GM23338 (cell line): Measurements from ENCODE around the gene RMI1. TPM values are rescaled to one million over a fixed set of nuclear protein-coding genes. Genes with fewer than 3 reads are reported as not detected.
A peak's percentile ranks its signal among the peaks of the same experiment; 100 is the strongest.

ENCODE experiments used
- ATAC-seq: fragments of 200-7000 bp; cut with Tn5 transposase; 3 replicates; pipeline ENCODE4 v1.9.1; 2020
- DNase-seq: peaks from one replicate; pipeline ENCODE4 v3.0.0-alpha.2; 2015; ENCODE audit warnings: low spot score
- H2AFZ ChIP-seq: fragments of 200-600 bp; sonication (generic); 2 replicates; pipeline ENCODE4 v1.8.0; 2016; ENCODE audit warnings: antibody characterized with exemption, mild to moderate bottlenecking, moderate library complexity
- H3F3A ChIP-seq: fragments of 200-600 bp; sonication (generic); replicated peaks from 2 replicates; pipeline ENCODE4 v1.8.0; 2017; ENCODE audit warnings: antibody characterized with exemption, mixed run types, low read depth
- H3K27ac ChIP-seq: fragments of 200-600 bp; sonication (generic); 2 replicates; pipeline ENCODE4 v1.6.1; 2016; ENCODE audit warnings: low read depth
- H3K27me3 ChIP-seq: fragments of 200-600 bp; sonication (generic); 2 replicates; pipeline ENCODE4 v1.8.0; 2016; ENCODE audit warnings: mild to moderate bottlenecking, mixed run types, moderate library complexity; ENCODE audit not compliant: insufficient read depth
- H3K36me3 ChIP-seq: fragments of 200-600 bp; sonication (generic); 2 replicates; pipeline ENCODE4 v1.8.0; 2016; ENCODE audit warnings: mild to moderate bottlenecking; ENCODE audit not compliant: insufficient read depth
- H3K4me1 ChIP-seq: fragments of 200-600 bp; sonication (generic); 2 replicates; pipeline ENCODE4 v1.8.0; 2016; ENCODE audit warnings: mild to moderate bottlenecking, moderate library complexity; ENCODE audit not compliant: insufficient read depth
- H3K4me2 ChIP-seq: fragments of 200-600 bp; sonication (generic); 2 replicates; pipeline ENCODE4 v1.7.1; 2017; ENCODE audit warnings: mixed run types
- H3K4me3 ChIP-seq: fragments of 200-600 bp; sonication (generic); 2 replicates; pipeline ENCODE4 v1.6.1; 2016; ENCODE audit warnings: mixed run types
- H3K79me2 ChIP-seq: fragments of 200-600 bp; sonication (generic); replicated peaks from 2 replicates; pipeline ENCODE4 v1.8.0; 2017; ENCODE audit warnings: mild to moderate bottlenecking; ENCODE audit not compliant: insufficient read depth
- H3K9me2 ChIP-seq: fragments of 200-600 bp; sonication (generic); 2 replicates; pipeline ENCODE4 v1.8.0; 2017; ENCODE audit not compliant: insufficient read depth
- H4K20me1 ChIP-seq: fragments of 200-600 bp; sonication (generic); replicated peaks from 2 replicates; pipeline ENCODE4 v1.8.0; 2017; ENCODE audit warnings: mild to moderate bottlenecking; ENCODE audit not compliant: insufficient read depth
- H3K27ac Mint-ChIP-seq: 2 replicates; pipeline ENCODE4 v1.8.0; 2020; ENCODE audit warnings: inconsistent platforms, mild to moderate bottlenecking, moderate library complexity, mixed read lengths
- H3K27me3 Mint-ChIP-seq: 3 replicates; pipeline ENCODE4 v1.8.0; 2022; ENCODE audit warnings: low read depth, mild to moderate bottlenecking, moderate library complexity, mixed read lengths, inconsistent platforms; ENCODE audit not compliant: insufficient read depth, poor library complexity
- H3K36me3 Mint-ChIP-seq: 3 replicates; pipeline ENCODE4 v1.8.0; 2021; ENCODE audit warnings: low read depth, mild to moderate bottlenecking, inconsistent platforms, moderate library complexity, mixed read lengths
- H3K4me1 Mint-ChIP-seq: 3 replicates; pipeline ENCODE4 v1.8.0; 2020; ENCODE audit warnings: mild to moderate bottlenecking, inconsistent platforms, mixed read lengths
- H3K4me3 Mint-ChIP-seq: 3 replicates; pipeline ENCODE4 v1.8.0; 2021; ENCODE audit warnings: moderate library complexity, mild to moderate bottlenecking, inconsistent platforms, mixed read lengths
- H3K9me3 Mint-ChIP-seq: 3 replicates; pipeline ENCODE4 v1.8.0; 2020; ENCODE audit warnings: moderate library complexity, mild to moderate bottlenecking, inconsistent platforms, mixed read lengths
- CREB1 ChIP-seq: fragments of 250-450 bp; sonication (Bioruptor Pico); IDR thresholded peaks from 2 replicates; pipeline ENCODE4 v1.5.0; 2020; ENCODE audit warnings: low read depth, mild to moderate bottlenecking, moderate library complexity
- EZH2 ChIP-seq: fragments of 200-600 bp; sonication (generic); IDR thresholded peaks from one replicate; pipeline ENCODE4 v1.8.0; 2017; ENCODE audit warnings: antibody characterized with exemption, mild to moderate bottlenecking, low read depth; ENCODE audit not compliant: unreplicated experiment
- EZH2phosphoT487 ChIP-seq: fragments of 200-600 bp; sonication (generic); IDR thresholded peaks from one replicate; pipeline ENCODE4 v1.8.1; 2018; ENCODE audit warnings: antibody characterized with exemption; ENCODE audit not compliant: unreplicated experiment
- JUNB ChIP-seq: IDR thresholded peaks from one replicate; pipeline ENCODE4 v1.6.1; 2016; ENCODE audit warnings: antibody characterized with exemption; ENCODE audit not compliant: unreplicated experiment
- POLR2AphosphoS5 ChIP-seq: IDR thresholded peaks from 2 replicates; pipeline ENCODE4 v1.6.1; 2016; ENCODE audit warnings: antibody characterized with exemption, low read depth
- STAT1 ChIP-seq: IDR thresholded peaks from one replicate; pipeline ENCODE4 v1.6.1; 2016; ENCODE audit warnings: antibody characterized with exemption; ENCODE audit not compliant: unreplicated experiment
- ZNF331 ChIP-seq: fragments of 250-450 bp; sonication (Bioruptor Pico); IDR thresholded peaks from 2 replicates; pipeline ENCODE4 v1.5.0; 2020; ENCODE audit warnings: low read depth, mild to moderate bottlenecking, moderate library complexity
- polyA plus RNA-seq: library from polyadenylated mRNA; unstranded; fragments of >200 nt; fragmentation: Nextera tagmentation; extraction: Ambion mirVana; gene quantifications from 2 replicates; pipeline ENCODE4 v1.2.1, GENCODE V29; 2016
- total RNA-seq: library from RNA; depleted of rRNA; stranded (reverse); fragments of >200 nt; shearing (Covaris generic); gene quantifications from 2 replicates; pipeline ENCODE4 v1.2.3, GENCODE V29; 2014
- TF ChIP-seq, protein P1 (sequence below): IDR thresholded peaks from 2 replicates; pipeline ENCODE4 v1.6.1; 2016; ENCODE audit warnings: antibody characterized with exemption
- TF ChIP-seq, protein P2 (sequence below), 2 experiments: fragments of 200-600 bp in 1 of 2; sonication (generic) in 1 of 2; conservative IDR thresholded peaks; 2 replicates each; pipeline versions ENCODE4 v1.5.1 to v1.6.1; 2016 to 2017; ENCODE audit warnings: antibody characterized with exemption in 2 of 2, low read depth in 2 of 2, mild to moderate bottlenecking in 2 of 2, moderate library complexity in 1 of 2
- TF ChIP-seq, protein P3 (sequence below): fragments of 250-450 bp; sonication (Bioruptor Pico); IDR thresholded peaks from 2 replicates; pipeline ENCODE4 v1.5.0; 2020; ENCODE audit warnings: mild to moderate bottlenecking, moderate library complexity

RMI1 gene
- total and polyA plus RNA-seq, 2 experiments from 2014 or later = 16.9 to 36.1 TPM

- H3K4me2 ChIP-seq = peak overlapping the region; percentile 86
- peak overlapping the region; percentile 99 for H3K27ac ChIP-seq
- peak overlapping the region; percentile 95 for H3K4me3 Mint-ChIP-seq
- H3K27me3 Mint-ChIP-seq = peaks cover 21% of the 10 kb centered on the region
- peak overlapping the region; percentile 100 for H3K27ac Mint-ChIP-seq
- peaks cover 23% of the 10 kb centered on the region; the same call in 1 of the 2 replicates for H3F3A ChIP-seq
- H3K9me3 Mint-ChIP-seq = no peaks in the 10 kb centered on the region; the same call in 2 of the 3 replicates
- no peaks in the 10 kb centered on the region for H3K27me3 ChIP-seq
- ATAC-seq = peak; percentile 60
- H3K79me2 ChIP-seq = peaks cover 92% of the 10 kb centered on the region
- peaks cover 52% of the 10 kb centered on the region for H4K20me1 ChIP-seq
- H3K4me3 ChIP-seq = peak overlapping the region; percentile 83
- peaks cover 59% of the 10 kb centered on the region for H3K36me3 Mint-ChIP-seq
- DNase-seq = peak; percentile 87
- TF ChIP-seq CREB1 (CRISPR knock-in tag) = peak; percentile 41; the same call in 1 of the 2 replicates
- TF ChIP-seq, protein P1, sequence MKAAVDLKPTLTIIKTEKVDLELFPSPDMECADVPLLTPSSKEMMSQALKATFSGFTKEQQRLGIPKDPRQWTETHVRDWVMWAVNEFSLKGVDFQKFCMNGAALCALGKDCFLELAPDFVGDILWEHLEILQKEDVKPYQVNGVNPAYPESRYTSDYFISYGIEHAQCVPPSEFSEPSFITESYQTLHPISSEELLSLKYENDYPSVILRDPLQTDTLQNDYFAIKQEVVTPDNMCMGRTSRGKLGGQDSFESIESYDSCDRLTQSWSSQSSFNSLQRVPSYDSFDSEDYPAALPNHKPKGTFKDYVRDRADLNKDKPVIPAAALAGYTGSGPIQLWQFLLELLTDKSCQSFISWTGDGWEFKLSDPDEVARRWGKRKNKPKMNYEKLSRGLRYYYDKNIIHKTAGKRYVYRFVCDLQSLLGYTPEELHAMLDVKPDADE = peak; percentile 36; the same call in 1 of the 2 replicates
- no peak for TF ChIP-seq STAT1
- TF ChIP-seq ZNF331 (CRISPR knock-in tag) = no peak
- TF ChIP-seq EZH2 = no peak
- peak; percentile 43; the same call in 1 of the 2 replicates for TF ChIP-seq POLR2AphosphoS5
- TF ChIP-seq, protein P2, sequence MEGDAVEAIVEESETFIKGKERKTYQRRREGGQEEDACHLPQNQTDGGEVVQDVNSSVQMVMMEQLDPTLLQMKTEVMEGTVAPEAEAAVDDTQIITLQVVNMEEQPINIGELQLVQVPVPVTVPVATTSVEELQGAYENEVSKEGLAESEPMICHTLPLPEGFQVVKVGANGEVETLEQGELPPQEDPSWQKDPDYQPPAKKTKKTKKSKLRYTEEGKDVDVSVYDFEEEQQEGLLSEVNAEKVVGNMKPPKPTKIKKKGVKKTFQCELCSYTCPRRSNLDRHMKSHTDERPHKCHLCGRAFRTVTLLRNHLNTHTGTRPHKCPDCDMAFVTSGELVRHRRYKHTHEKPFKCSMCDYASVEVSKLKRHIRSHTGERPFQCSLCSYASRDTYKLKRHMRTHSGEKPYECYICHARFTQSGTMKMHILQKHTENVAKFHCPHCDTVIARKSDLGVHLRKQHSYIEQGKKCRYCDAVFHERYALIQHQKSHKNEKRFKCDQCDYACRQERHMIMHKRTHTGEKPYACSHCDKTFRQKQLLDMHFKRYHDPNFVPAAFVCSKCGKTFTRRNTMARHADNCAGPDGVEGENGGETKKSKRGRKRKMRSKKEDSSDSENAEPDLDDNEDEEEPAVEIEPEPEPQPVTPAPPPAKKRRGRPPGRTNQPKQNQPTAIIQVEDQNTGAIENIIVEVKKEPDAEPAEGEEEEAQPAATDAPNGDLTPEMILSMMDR (conservative IDR thresholded peaks at IDR 0.05; ENCODE audit: low read depth in 2 of 2) = no peak
- TF ChIP-seq EZH2phosphoT487 = no peak
- TF ChIP-seq, protein P3, sequence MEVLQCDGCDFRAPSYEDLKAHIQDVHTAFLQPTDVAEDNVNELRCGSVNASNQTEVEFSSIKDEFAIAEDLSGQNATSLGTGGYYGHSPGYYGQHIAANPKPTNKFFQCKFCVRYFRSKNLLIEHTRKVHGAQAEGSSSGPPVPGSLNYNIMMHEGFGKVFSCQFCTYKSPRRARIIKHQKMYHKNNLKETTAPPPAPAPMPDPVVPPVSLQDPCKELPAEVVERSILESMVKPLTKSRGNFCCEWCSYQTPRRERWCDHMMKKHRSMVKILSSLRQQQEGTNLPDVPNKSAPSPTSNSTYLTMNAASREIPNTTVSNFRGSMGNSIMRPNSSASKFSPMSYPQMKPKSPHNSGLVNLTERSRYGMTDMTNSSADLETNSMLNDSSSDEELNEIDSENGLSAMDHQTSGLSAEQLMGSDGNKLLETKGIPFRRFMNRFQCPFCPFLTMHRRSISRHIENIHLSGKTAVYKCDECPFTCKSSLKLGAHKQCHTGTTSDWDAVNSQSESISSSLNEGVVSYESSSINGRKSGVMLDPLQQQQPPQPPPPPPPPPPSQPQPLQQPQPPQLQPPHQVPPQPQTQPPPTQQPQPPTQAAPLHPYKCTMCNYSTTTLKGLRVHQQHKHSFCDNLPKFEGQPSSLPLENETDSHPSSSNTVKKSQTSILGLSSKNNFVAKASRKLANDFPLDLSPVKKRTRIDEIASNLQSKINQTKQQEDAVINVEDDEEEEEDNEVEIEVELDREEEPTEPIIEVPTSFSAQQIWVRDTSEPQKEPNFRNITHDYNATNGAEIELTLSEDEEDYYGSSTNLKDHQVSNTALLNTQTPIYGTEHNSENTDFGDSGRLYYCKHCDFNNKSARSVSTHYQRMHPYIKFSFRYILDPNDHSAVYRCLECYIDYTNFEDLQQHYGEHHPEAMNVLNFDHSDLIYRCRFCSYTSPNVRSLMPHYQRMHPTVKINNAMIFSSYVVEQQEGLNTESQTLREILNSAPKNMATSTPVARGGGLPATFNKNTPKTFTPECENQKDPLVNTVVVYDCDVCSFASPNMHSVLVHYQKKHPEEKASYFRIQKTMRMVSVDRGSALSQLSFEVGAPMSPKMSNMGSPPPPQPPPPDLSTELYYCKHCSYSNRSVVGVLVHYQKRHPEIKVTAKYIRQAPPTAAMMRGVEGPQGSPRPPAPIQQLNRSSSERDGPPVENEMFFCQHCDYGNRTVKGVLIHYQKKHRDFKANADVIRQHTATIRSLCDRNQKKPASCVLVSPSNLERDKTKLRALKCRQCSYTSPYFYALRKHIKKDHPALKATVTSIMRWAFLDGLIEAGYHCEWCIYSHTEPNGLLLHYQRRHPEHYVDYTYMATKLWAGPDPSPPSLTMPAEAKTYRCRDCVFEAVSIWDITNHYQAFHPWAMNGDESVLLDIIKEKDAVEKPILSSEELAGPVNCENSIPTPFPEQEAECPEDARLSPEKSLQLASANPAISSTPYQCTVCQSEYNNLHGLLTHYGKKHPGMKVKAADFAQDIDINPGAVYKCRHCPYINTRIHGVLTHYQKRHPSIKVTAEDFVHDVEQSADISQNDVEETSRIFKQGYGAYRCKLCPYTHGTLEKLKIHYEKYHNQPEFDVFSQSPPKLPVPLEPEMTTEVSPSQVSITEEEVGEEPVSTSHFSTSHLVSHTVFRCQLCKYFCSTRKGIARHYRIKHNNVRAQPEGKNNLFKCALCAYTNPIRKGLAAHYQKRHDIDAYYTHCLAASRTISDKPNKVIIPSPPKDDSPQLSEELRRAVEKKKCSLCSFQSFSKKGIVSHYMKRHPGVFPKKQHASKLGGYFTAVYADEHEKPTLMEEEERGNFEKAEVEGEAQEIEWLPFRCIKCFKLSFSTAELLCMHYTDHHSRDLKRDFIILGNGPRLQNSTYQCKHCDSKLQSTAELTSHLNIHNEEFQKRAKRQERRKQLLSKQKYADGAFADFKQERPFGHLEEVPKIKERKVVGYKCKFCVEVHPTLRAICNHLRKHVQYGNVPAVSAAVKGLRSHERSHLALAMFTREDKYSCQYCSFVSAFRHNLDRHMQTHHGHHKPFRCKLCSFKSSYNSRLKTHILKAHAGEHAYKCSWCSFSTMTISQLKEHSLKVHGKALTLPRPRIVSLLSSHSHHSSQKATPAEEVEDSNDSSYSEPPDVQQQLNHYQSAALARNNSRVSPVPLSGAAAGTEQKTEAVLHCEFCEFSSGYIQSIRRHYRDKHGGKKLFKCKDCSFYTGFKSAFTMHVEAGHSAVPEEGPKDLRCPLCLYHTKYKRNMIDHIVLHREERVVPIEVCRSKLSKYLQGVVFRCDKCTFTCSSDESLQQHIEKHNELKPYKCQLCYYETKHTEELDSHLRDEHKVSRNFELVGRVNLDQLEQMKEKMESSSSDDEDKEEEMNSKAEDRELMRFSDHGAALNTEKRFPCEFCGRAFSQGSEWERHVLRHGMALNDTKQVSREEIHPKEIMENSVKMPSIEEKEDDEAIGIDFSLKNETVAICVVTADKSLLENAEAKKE (CRISPR knock-in tag) = no peak
- no peak for TF ChIP-seq JUNB
- no peaks in the 10 kb centered on the region for H3K9me2 ChIP-seq
- peaks cover 46% of the 10 kb centered on the region for H3K4me1 Mint-ChIP-seq
- H3K36me3 ChIP-seq = peaks cover 39% of the 10 kb centered on the region
- no peak overlapping the region for H2AFZ ChIP-seq
- peaks cover 28% of the 10 kb centered on the region for H3K4me1 ChIP-seq
Measured at GRCh38 chr9:83978992-83979811, 1.4 kb upstream of the RMI1 start.
